ENCODE measurements around the gene RNF13.

The RNF13 gene

GRCh38 chr3:149810846-149811245 lies 2.2 kb upstream of the RNF13 start:
- TF ChIP-seq CTCF (IDR thresholded peaks at IDR 0.05; ENCODE audit: insufficient read depth, low read depth, low read length, missing control alignments), result no peak
- peak; percentile 70 for DNase-seq (ENCODE audit: low read depth)
- H3K4me3 ChIP-seq (ENCODE audit: low read length), result no peak overlapping the region

- no peak for DNase-seq (ENCODE audit: low read depth)
- H3K4me3 ChIP-seq (ENCODE audit: low read length), result peak overlapping the region; percentile 95
- no peak for TF ChIP-seq CTCF (IDR thresholded peaks at IDR 0.05; ENCODE audit: insufficient read depth, low read depth, low read length, missing control alignments)
These were observed 830 bp upstream of the RNF13 start for GRCh38 chr3:149812165-149812605.

- H3K4me3 ChIP-seq (ENCODE audit: low read length), result peak overlapping the region; percentile 95
- peak; percentile 82 for DNase-seq (ENCODE audit: low read depth)
- no peak for TF ChIP-seq CTCF (IDR thresholded peaks at IDR 0.05; ENCODE audit: insufficient read depth, low read depth, low read length, missing control alignments)
These were observed 609 bp downstream of the RNF13 start for GRCh38 chr3:149813367-149814281.

- no peak for DNase-seq (ENCODE audit: low read depth)
- no peak for TF ChIP-seq CTCF (IDR thresholded peaks at IDR 0.05; ENCODE audit: insufficient read depth, low read depth, low read length, missing control alignments)
- H3K4me3 ChIP-seq (ENCODE audit: low read length), result peak overlapping the region; percentile 95
These were observed 2.3 kb downstream of the RNF13 start for GRCh38 chr3:149815321-149815720.

- no peak overlapping the region for H3K4me3 ChIP-seq (ENCODE audit: low read length)
- DNase-seq (ENCODE audit: low read depth), result no peak
- no peak for TF ChIP-seq CTCF (IDR thresholded peaks at IDR 0.05; ENCODE audit: insufficient read depth, low read depth, low read length, missing control alignments)
These were observed 2.7 kb downstream of the RNF13 start for GRCh38 chr3:149815728-149816127.

GRCh38 chr3:149816311-149816710 lies 3.3 kb downstream of the RNF13 start:
- H3K4me3 ChIP-seq (ENCODE audit: low read length), result no peak overlapping the region
- no peak for TF ChIP-seq CTCF (IDR thresholded peaks at IDR 0.05; ENCODE audit: insufficient read depth, low read depth, low read length, missing control alignments)

More at GRCh38 chr3:149816311-149816710, 3.3 kb downstream of the RNF13 start:
- DNase-seq (ENCODE audit: low read depth), result no peak

Data from epithelial cell of esophagus (primary cell).